ENCODE measurements around the gene PPP1R27.
A peak's percentile ranks its signal among the peaks of the same experiment; 100 is the strongest.

The PPP1R27 gene, protein sequence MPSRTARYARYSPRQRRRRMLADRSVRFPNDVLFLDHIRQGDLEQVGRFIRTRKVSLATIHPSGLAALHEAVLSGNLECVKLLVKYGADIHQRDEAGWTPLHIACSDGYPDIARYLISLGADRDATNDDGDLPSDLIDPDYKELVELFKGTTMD

DNA sequence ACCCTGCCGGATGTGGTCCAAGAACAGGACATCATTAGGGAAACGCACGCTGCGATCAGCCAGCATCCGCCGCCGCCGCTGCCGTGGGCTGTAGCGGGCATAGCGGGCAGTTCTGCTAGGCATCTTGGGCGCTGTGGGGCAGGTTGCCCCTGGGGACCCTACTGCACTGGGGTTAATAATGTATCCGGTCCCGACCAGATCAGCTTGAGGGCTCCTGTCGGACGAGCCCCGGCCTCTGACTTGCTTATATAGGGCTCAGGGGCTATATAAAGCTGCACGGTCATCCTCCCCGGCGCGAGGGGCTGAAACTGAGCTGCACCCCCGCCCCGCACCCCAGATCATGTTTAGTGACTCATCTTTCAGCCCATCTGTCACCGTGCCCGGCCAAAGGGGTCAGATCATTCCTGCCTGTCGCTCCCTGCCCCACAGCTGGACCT lies at the start of gene PPP1R27:
TSS of gene PPP1R27 (minus strand) at position 220 of the 437 bp plus-strand sequence. CDS start at position 123, 97 bp downstream.
- FAIRE-seq (no peak), DNase-seq (ENCODE audit: low spot score) (no peak)

- DNase-seq (ENCODE audit: low spot score) (no peak), FAIRE-seq (no peak)
Observed at GRCh38 chr17:81884520-81884919, 49.7 kb upstream of the PPP1R27 start.

- FAIRE-seq = no peak
- no peak for DNase-seq (ENCODE audit: low spot score)
Observed at GRCh38 chr17:81879121-81879520, 44.3 kb upstream of the PPP1R27 start.

DNA sequence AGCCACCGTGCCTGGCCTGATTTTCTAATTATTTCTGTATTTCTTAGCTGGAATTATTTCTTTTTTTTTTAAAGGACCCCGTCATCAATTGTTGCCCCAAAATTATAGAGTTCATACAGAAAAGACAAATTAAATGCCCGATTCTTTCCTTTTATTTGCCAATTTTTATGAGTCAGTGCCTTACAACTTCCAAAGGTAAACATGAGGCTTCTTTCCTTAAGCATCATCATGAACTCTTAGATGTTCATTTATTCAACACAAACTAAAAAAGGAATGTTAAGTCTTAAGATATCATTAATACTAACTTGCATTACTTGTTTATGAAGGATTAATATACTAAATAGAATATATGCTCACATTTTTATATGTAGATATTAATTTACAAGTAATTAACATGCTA lies 43.4 kb upstream of the PPP1R27 start:
- DNase-seq (ENCODE audit: low spot score) = no peak
- no peak for FAIRE-seq

DNA sequence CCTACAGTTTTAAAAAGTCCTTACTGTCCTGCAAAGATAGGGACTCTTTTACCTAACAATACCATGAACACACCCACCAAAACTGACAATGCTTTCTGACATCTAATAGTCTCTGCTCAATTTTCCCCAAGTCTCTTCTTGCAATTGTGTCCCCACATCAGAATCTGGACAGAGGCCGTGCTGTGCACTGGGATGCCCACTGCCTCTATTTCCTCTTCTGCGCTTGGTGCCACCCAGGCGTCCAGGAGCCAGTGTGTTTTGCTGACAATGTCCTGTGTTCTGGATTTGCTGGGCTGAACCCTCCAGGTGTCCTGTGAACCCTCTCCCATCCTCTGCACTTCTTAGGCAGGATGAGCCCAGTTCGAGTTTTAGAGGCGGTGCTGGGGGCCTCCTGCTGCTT lies 42.7 kb upstream of the PPP1R27 start:
- no peak for FAIRE-seq
- no peak for DNase-seq (ENCODE audit: low spot score)

GRCh38 chr17:81871387-81872230 lies 36.8 kb upstream of the PPP1R27 start:
- FAIRE-seq (peak; percentile 84), DNase-seq (ENCODE audit: low spot score) (peak; percentile 98)

- no peak for DNase-seq (ENCODE audit: low spot score)
- no peak for FAIRE-seq
Observed at GRCh38 chr17:81870981-81871386, 36.1 kb upstream of the PPP1R27 start, which contains the start of gene ARHGDIA. ARHGDIA (minus strand) TSS chr17:81871337; CDS start chr17:81869930, 1,407 bp downstream.

- FAIRE-seq = no peak
- peak; percentile 36 for DNase-seq (ENCODE audit: low spot score)
Observed at GRCh38 chr17:81870131-81870980, 35.5 kb upstream of the PPP1R27 start.

- peak; percentile 80 for DNase-seq (ENCODE audit: low spot score)
- FAIRE-seq = no peak
Observed at GRCh38 chr17:81869221-81870130, 34.6 kb upstream of the PPP1R27 start.

DNA sequence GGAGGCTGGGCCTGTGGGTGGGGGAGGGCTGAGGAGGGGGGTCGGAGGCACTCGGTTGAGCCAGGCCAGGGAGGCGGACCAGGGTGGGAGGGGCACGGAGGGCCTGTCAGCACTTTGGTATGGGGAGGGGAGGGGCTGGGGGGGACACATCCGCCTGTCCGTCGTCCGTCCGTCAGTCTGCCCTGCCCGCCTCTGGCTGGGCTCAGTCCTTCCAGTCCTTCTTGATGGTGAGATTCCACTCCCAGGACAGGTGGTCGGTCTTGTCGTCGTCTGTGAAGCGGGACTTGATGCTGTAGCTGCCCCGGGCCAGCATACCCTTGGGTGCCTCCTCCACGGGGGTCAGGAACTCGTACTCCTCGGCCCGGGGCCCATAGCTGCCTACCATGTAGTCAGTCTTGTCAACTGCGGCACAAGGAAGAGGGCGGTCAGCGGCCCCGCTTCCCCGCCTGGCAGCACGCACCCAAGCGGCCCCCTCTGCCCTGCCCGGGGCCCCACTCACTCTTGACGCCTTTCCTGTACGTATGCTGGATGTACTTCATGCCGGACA lies 33.9 kb upstream of the PPP1R27 start:
- FAIRE-seq (peak; percentile 83), DNase-seq (ENCODE audit: low spot score) (peak; percentile 92)

DNA sequence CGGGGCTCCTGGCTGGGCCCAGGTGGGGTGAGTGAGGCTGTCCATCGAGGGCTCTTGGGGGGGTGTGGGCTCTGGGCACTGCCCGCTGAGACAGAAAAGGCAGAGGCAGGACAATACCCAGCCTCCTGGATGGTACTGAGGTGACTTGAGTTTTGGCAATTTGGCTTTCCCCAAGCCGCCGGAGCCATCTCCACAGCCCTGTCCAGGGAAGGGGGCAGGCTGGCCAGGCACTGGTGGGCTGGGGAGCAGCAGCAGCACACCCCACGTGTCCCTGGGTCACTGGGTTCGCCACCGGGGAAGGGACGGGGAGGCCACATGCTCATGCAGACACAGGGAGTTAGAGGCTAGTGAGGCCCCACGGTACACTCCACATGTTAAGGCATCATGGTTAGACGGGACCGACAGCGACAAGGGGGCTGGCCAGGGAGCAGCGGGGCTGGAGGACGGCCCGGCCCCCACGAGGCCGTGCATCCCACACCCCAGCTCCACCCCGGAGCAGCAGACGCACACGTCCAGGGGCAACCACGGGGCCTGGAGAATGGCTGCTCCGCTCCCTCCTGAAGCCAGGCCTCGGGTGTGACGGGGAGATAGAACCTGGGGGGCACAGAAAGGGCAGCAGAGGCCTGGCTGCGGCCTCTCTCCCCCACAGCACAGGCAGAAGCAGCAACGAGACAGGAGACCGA lies 33.3 kb upstream of the PPP1R27 start:
- no peak for DNase-seq (ENCODE audit: low spot score)
- peak; percentile 17 for FAIRE-seq

DNA sequence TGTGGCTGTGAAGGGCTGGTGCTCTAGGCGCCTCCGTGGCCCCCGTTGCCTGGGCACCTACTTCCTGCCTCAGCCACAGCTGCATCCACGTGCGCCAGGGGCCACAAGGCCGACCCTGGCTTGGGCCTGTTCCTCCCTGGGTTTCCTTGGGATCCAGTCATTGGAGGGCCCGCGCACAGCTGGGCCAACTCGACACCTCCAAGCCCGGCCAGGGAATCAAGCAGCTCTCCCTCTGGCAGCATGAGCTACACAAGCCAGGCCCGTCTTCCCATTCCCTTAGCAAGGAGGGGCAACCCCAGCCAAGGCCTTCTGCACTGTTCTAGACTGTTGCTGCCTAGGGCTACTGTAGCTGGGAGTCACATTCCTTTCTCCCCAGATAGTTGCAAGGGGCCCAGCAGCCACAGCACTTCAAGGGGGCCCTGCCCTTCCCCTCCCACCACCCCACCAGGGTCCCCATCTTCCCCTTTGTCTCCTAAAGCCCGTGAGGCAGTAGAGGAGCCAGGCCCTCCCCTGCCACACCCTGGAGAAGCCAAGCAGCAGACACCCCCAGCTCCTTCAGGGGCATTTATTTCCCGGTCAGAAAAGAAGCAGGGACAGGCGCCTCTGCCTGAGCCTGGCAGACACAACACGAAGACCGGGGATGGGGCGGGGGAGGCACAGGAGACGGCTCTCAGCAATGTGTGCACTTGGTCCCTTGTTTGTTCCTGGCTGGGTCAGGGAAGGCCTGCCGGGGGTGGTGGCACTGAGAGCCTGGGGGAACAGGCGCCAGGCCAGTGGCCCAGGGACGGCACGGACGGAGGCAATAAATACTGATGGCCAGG lies 32.5 kb upstream of the PPP1R27 start:
- DNase-seq (ENCODE audit: low spot score) (no peak), FAIRE-seq (no peak)

- DNase-seq (ENCODE audit: low spot score) = no peak
- no peak for FAIRE-seq
Observed at GRCh38 chr17:81866440-81867169, 31.8 kb upstream of the PPP1R27 start.

GRCh38 chr17:81865733-81866439 lies 31.0 kb upstream of the PPP1R27 start:
- FAIRE-seq (no peak), DNase-seq (ENCODE audit: low spot score) (no peak)

GRCh38 chr17:81865358-81865732 lies 30.5 kb upstream of the PPP1R27 start:
- no peak for FAIRE-seq
- DNase-seq (ENCODE audit: low spot score) = no peak

DNA sequence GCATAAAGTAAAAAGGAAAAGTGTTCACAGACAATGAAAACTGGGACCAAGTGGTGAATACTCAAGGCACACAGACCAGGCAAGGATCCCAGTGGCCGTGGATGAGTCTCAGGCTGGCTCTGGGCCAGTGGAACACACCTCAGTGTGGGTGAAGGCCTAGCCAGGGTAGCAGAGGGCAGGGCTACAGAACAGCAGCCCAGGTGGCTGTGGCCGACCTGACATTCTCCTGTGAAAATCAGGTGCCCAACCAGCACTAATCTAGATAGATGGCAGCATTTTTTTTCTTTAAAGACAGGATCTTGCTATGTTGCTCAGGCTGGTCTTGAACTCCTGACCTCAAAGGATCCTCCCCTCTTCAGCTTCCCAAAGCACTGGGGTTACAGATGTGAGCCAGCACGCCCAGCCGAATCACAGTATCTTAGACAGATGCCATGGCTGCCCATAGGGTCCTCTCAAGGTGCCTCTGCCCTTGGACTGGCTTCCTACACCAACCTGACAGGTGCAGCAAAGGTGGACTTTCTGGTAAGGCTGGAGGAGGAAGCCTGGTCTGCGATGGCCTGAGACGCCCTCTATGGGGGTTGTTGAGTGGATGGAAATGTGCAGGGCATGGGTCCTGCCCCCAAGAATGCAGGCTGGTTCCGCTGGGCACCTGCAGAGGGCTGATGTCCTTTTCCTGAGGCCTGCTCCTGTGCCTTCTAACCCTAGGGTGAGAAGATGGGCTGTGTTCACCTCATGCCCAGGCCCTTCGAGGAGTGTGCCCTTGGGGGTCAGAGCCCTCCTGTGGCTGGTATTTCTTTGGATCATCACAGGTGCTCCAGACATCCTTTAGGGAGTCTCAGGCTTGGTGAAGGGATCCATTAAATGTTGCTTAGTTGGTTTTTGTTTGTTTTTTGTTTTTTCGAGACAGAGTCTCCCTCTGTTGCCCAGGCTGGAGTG lies 29.3 kb upstream of the PPP1R27 start:
- FAIRE-seq (no peak), DNase-seq (ENCODE audit: low spot score) (no peak)

Measured in urothelium cell line (cell line).